ENCODE results near the gene SLC38A3. TPM values are rescaled to one million over a fixed set of nuclear protein-coding genes. Genes with fewer than 3 reads are reported as not detected.
"Not testable (repeated sequence)": the region's sequence is repeated elsewhere in the genome, so short reads cannot be mapped to it uniquely, and the experiment has no call there.

Gene SLC38A3
- total RNA-seq, 1 donor from 2014 or later = 0.56 TPM

GRCh38 chr3:50261505-50261904 lies 56.4 kb downstream of the SLC38A3 start:
- peaks cover 13% of the 10 kb centered on the region for H3K4me1 Mint-ChIP-seq (ENCODE audit: unreplicated experiment)

GRCh38 chr3:50262200-50262599 lies 57.1 kb downstream of the SLC38A3 start:
- not testable (repeated sequence) for H3K9me3 Mint-ChIP-seq (ENCODE audit: unreplicated experiment); DNase-seq (ENCODE audit: low spot score); H3K27ac Mint-ChIP-seq (ENCODE audit: unreplicated experiment); H3K36me3 Mint-ChIP-seq (ENCODE audit: low read depth, unreplicated experiment); H3K4me3 Mint-ChIP-seq (ENCODE audit: unreplicated experiment)
- Mint-ChIP-seq H3K27me3 (ENCODE audit: unreplicated experiment) (peaks cover 28% of the 10 kb centered on the region), H3K4me1 (ENCODE audit: unreplicated experiment) (peaks cover 11% of the 10 kb centered on the region)

More at GRCh38 chr3:50261505-50261904, 56.4 kb downstream of the SLC38A3 start:
- no peak for TF ChIP-seq CTCF (IDR thresholded peaks at IDR 0.05; ENCODE audit: unreplicated experiment)
- H3K27ac Mint-ChIP-seq (ENCODE audit: unreplicated experiment) = peak overlapping the region; percentile 57
- peaks cover 13% of the 10 kb centered on the region for H3K36me3 Mint-ChIP-seq (ENCODE audit: low read depth, unreplicated experiment)
- H3K4me3 Mint-ChIP-seq (ENCODE audit: unreplicated experiment) = no peak overlapping the region
- DNase-seq (ENCODE audit: low spot score) = no peak
- H3K9me3 Mint-ChIP-seq (ENCODE audit: unreplicated experiment) = no peaks in the 10 kb centered on the region
- peaks cover 31% of the 10 kb centered on the region for H3K27me3 Mint-ChIP-seq (ENCODE audit: unreplicated experiment)

GRCh38 chr3:50262778-50263177 lies 57.7 kb downstream of the SLC38A3 start:
- H3K9me3 Mint-ChIP-seq (ENCODE audit: unreplicated experiment) = no peaks in the 10 kb centered on the region
- peaks cover 3% of the 10 kb centered on the region for H3K36me3 Mint-ChIP-seq (ENCODE audit: low read depth, unreplicated experiment)
- H3K27me3 Mint-ChIP-seq (ENCODE audit: unreplicated experiment) = peaks cover 27% of the 10 kb centered on the region
- DNase-seq (ENCODE audit: low spot score) = no peak
- TF ChIP-seq CTCF (IDR thresholded peaks at IDR 0.05; ENCODE audit: unreplicated experiment) = no peak
- H3K27ac Mint-ChIP-seq (ENCODE audit: unreplicated experiment) = peak overlapping the region; percentile 57
- H3K4me1 Mint-ChIP-seq (ENCODE audit: unreplicated experiment) = peaks cover 8% of the 10 kb centered on the region
- peak overlapping the region; percentile 42 for H3K4me3 Mint-ChIP-seq (ENCODE audit: unreplicated experiment)

GRCh38 chr3:50263478-50264382 lies 58.7 kb downstream of the SLC38A3 start:
- Mint-ChIP-seq H3K27me3 (ENCODE audit: unreplicated experiment) (peaks cover 37% of the 10 kb centered on the region), H3K4me3 (ENCODE audit: unreplicated experiment) (peak overlapping the region; percentile 27), H3K9me3 (ENCODE audit: unreplicated experiment) (no peaks in the 10 kb centered on the region), H3K27ac (ENCODE audit: unreplicated experiment) (peak overlapping the region; percentile 48), H3K36me3 (ENCODE audit: low read depth, unreplicated experiment) (peaks cover 9% of the 10 kb centered on the region), H3K4me1 (ENCODE audit: unreplicated experiment) (peaks cover 7% of the 10 kb centered on the region)
- DNase-seq (ENCODE audit: low spot score) = no peak
- TF ChIP-seq CTCF (IDR thresholded peaks at IDR 0.05; ENCODE audit: unreplicated experiment) = no peak

GRCh38 chr3:50264383-50264963 lies 59.4 kb downstream of the SLC38A3 start:
- Mint-ChIP-seq H3K36me3 (ENCODE audit: low read depth, unreplicated experiment) (peaks cover 9% of the 10 kb centered on the region), H3K9me3 (ENCODE audit: unreplicated experiment) (no peaks in the 10 kb centered on the region), H3K4me1 (ENCODE audit: unreplicated experiment) (peaks cover 6% of the 10 kb centered on the region), H3K27me3 (ENCODE audit: unreplicated experiment) (peaks cover 40% of the 10 kb centered on the region), H3K4me3 (ENCODE audit: unreplicated experiment) (peak overlapping the region; percentile 27), H3K27ac (ENCODE audit: unreplicated experiment) (no peak overlapping the region)
- peak; percentile 51 for DNase-seq (ENCODE audit: low spot score)
- TF ChIP-seq CTCF (IDR thresholded peaks at IDR 0.05; ENCODE audit: unreplicated experiment) = no peak

Data from endothelial cell (in vitro differentiated cells).